HepG2 (cell line): Measurements from ENCODE around the gene GFPT1. TPM values are rescaled to one million over a fixed set of nuclear protein-coding genes. Genes with fewer than 3 reads are reported as not detected.
A peak's percentile ranks its signal among the peaks of the same experiment; 100 is the strongest.

Experiments used
- NFYB ChIP-seq: sonication (generic); formaldehyde crosslinking; IDR thresholded peaks from 2 replicates; pipeline ENCODE4 v1.4.0; 2020; ENCODE audit warnings: missing genetic modification reagents
- PRMT3 ChIP-seq: sonication (generic); formaldehyde crosslinking; IDR thresholded peaks from 2 replicates; pipeline ENCODE4 v1.8.1; 2022; ENCODE audit warnings: low read depth, mild to moderate bottlenecking, moderate library complexity, missing genetic modification reagents, borderline replicate concordance
- ZNF547 ChIP-seq: sonication (generic); formaldehyde crosslinking; IDR thresholded peaks from 2 replicates; pipeline ENCODE4 v1.5.1; 2020; ENCODE audit warnings: mild to moderate bottlenecking, missing genetic modification reagents
- polyA plus RNA-seq, 8 experiments: library from polyadenylated mRNA; depleted of rRNA in 3 of 8; stranded (reverse) in 7 of 8; unstranded in 1 of 8; fragments of >200 nt; fragmentation: Illumina TruSeq in 4 of 8; extraction: Trizol in 4 of 8; gene quantifications; 2 replicates each; pipeline versions ENCODE4 v1.2.1 to v1.2.3, GENCODE V29; 2011 to 2016; ENCODE audit warnings: low read depth in 4 of 8, missing spikeins in 1 of 8, mixed read lengths in 1 of 8; ENCODE audit not compliant: insufficient read depth in 1 of 8
- total RNA-seq, 5 experiments: library from RNA; depleted of rRNA; stranded (reverse); fragments of >200 nt; fragmentation: Illumina TruSeq; extraction: Trizol; gene quantifications; 2 replicates each; pipeline ENCODE4 v1.2.3, GENCODE V29; 2016; ENCODE audit warnings: low read depth in 1 of 5
- TF ChIP-seq, protein P1 (sequence below): sonication (generic); formaldehyde crosslinking; IDR thresholded peaks from 2 replicates; pipeline ENCODE4 v1.4.0; 2020; ENCODE audit warnings: mild to moderate bottlenecking, missing genetic modification reagents
- TF ChIP-seq, protein P2 (sequence below): IDR thresholded peaks from 2 replicates; pipeline ENCODE4 v1.6.1; 2016; ENCODE audit warnings: mild to moderate bottlenecking, missing biosample characterization, missing genetic modification reagents
- TF ChIP-seq, protein P3 (sequence below): sonication (generic); formaldehyde crosslinking; IDR thresholded peaks from 2 replicates; pipeline ENCODE4 v1.4.0; 2020; ENCODE audit warnings: mild to moderate bottlenecking, missing genetic modification reagents
- TF ChIP-seq, protein P4 (sequence below): sonication (generic); formaldehyde crosslinking; IDR thresholded peaks from 2 replicates; pipeline ENCODE4 v1.4.0; 2020; ENCODE audit warnings: mild to moderate bottlenecking, missing genetic modification reagents
- TF ChIP-seq, protein P5 (sequence below): sonication (generic); formaldehyde crosslinking; IDR thresholded peaks from 2 replicates; pipeline ENCODE4 v1.4.0; 2020; ENCODE audit warnings: missing genetic modification reagents, mild to moderate bottlenecking, borderline replicate concordance

The GFPT1 gene
- total and polyA plus RNA-seq, 2 of the 13 experiments (the other 11 are each of a cell fraction or from before 2014, with no cell fraction given): 24.0 to 84.9 TPM

DNA sequence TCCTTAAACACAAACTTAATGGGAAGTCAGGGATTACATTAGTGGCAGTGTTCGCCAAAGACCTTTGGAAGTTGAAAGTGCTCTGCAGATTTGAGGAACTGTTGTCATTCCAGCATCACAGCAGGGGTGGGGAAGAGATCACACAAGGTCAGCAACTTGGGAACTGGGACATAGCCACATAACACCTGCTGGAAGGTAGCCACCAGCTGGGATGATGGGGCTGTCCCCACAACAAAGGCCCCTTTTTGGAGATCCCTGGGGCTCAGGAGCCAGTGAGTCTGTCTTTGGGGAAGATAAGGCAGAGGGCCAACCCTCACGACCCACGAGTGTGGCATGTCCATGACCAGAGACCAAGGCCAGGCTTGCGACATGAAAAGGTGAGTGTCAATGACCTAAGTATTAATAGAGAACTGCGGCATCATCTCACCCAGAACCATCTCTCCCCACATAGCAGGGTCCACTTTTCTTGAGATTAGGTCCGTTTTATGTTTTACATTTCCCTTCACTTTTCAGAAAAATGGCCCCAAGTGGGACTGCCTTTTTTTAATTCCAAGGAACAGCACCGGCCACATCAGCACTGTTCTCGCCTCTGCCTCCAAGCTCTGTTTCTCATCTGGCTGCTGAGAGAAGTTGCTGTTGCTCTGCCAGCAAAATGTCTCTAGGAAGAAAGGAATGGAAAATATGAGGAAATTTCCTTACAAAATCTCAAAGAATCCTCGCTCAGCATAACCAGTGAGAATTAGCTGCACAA lies 106.9 kb downstream of the GFPT1 start (continued):
- TF ChIP-seq, protein P1, sequence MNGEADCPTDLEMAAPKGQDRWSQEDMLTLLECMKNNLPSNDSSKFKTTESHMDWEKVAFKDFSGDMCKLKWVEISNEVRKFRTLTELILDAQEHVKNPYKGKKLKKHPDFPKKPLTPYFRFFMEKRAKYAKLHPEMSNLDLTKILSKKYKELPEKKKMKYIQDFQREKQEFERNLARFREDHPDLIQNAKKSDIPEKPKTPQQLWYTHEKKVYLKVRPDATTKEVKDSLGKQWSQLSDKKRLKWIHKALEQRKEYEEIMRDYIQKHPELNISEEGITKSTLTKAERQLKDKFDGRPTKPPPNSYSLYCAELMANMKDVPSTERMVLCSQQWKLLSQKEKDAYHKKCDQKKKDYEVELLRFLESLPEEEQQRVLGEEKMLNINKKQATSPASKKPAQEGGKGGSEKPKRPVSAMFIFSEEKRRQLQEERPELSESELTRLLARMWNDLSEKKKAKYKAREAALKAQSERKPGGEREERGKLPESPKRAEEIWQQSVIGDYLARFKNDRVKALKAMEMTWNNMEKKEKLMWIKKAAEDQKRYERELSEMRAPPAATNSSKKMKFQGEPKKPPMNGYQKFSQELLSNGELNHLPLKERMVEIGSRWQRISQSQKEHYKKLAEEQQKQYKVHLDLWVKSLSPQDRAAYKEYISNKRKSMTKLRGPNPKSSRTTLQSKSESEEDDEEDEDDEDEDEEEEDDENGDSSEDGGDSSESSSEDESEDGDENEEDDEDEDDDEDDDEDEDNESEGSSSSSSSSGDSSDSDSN (CRISPR knock-in tag): peak; percentile 61; the same call in 1 of the 2 replicates
- TF ChIP-seq NFYB: peak; percentile 22; the same call in 1 of the 2 replicates
- TF ChIP-seq ZNF547 (CRISPR knock-in tag): no peak
- TF ChIP-seq, protein P2, sequence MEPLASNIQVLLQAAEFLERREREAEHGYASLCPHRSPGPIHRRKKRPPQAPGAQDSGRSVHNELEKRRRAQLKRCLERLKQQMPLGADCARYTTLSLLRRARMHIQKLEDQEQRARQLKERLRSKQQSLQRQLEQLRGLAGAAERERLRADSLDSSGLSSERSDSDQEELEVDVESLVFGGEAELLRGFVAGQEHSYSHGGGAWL: no peak
- TF ChIP-seq, protein P3, sequence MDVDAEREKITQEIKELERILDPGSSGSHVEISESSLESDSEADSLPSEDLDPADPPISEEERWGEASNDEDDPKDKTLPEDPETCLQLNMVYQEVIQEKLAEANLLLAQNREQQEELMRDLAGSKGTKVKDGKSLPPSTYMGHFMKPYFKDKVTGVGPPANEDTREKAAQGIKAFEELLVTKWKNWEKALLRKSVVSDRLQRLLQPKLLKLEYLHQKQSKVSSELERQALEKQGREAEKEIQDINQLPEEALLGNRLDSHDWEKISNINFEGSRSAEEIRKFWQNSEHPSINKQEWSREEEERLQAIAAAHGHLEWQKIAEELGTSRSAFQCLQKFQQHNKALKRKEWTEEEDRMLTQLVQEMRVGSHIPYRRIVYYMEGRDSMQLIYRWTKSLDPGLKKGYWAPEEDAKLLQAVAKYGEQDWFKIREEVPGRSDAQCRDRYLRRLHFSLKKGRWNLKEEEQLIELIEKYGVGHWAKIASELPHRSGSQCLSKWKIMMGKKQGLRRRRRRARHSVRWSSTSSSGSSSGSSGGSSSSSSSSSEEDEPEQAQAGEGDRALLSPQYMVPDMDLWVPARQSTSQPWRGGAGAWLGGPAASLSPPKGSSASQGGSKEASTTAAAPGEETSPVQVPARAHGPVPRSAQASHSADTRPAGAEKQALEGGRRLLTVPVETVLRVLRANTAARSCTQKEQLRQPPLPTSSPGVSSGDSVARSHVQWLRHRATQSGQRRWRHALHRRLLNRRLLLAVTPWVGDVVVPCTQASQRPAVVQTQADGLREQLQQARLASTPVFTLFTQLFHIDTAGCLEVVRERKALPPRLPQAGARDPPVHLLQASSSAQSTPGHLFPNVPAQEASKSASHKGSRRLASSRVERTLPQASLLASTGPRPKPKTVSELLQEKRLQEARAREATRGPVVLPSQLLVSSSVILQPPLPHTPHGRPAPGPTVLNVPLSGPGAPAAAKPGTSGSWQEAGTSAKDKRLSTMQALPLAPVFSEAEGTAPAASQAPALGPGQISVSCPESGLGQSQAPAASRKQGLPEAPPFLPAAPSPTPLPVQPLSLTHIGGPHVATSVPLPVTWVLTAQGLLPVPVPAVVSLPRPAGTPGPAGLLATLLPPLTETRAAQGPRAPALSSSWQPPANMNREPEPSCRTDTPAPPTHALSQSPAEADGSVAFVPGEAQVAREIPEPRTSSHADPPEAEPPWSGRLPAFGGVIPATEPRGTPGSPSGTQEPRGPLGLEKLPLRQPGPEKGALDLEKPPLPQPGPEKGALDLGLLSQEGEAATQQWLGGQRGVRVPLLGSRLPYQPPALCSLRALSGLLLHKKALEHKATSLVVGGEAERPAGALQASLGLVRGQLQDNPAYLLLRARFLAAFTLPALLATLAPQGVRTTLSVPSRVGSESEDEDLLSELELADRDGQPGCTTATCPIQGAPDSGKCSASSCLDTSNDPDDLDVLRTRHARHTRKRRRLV (CRISPR knock-in tag): no peak
- TF ChIP-seq, protein P4, sequence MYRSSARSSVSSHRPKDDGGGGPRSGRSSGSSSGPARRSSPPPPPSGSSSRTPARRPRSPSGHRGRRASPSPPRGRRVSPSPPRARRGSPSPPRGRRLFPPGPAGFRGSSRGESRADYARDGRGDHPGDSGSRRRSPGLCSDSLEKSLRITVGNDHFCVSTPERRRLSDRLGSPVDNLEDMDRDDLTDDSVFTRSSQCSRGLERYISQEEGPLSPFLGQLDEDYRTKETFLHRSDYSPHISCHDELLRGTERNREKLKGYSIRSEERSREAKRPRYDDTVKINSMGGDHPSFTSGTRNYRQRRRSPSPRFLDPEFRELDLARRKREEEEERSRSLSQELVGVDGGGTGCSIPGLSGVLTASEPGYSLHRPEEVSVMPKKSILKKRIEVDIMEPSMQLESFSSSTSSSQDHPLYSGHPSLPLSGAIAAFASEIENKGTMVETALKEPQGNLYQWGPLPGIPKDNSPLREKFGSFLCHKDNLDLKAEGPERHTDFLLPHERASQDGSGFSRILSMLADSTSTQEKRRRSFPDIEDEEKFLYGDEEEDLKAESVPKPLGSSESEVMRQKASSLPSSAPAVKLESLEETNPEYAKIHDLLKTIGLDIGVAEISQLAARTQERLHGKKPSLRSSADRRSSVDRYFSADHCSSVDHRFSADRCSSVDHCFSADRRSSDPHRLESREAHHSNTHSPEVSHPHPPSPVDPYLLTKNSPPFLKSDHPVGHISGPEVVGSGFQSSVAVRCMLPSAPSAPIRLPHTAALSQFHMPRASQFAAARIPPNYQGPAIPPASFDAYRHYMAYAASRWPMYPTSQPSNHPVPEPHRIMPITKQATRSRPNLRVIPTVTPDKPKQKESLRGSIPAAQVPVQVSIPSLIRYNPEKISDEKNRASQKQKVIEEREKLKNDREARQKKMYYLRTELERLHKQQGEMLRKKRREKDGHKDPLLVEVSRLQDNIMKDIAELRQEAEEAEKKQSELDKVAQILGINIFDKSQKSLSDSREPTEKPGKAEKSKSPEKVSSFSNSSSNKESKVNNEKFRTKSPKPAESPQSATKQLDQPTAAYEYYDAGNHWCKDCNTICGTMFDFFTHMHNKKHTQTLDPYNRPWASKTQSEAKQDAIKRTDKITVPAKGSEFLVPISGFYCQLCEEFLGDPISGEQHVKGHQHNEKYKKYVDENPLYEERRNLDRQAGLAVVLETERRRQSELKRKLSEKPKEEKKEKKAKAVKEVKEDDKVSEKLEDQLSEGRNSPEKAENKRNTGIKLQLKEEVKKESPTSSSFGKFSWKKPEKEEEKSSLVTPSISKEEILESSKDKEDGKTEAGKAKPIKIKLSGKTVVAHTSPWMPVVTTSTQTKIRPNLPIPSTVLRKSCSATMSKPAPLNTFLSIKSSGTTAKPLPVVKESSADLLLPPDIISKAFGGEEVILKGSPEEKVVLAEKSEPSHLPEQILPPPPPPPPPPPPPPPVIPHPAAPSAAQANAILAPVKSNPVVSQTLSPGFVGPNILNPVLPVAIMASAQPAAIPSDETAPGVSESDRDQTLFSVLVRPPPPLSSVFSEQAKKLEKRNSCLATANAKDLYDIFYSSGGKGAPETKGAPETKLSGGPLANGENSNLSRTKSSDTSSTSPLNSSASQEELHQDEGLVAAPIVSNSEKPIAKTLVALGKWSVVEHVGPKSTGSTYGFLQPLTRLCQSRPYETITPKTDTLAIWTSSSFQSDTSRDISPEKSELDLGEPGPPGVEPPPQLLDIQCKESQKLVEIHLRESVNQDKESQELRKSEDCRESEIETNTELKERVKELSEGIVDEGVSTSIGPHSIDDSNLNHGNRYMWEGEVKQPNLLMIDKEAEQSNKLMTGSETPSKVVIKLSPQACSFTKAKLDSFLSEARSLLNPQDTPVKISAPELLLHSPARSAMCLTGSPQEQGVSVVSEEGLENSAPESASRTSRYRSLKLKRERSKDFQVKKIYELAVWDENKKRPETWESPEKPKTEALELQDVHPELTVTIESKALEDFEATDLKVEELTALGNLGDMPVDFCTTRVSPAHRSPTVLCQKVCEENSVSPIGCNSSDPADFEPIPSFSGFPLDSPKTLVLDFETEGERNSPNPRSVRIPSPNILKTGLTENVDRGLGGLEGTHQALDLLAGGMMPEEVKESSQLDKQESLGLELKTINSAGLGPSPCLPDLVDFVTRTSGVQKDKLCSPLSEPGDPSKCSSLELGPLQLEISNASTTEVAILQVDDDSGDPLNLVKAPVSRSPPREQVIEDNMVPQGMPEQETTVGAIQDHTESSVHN: no peak
- TF ChIP-seq, protein P5, sequence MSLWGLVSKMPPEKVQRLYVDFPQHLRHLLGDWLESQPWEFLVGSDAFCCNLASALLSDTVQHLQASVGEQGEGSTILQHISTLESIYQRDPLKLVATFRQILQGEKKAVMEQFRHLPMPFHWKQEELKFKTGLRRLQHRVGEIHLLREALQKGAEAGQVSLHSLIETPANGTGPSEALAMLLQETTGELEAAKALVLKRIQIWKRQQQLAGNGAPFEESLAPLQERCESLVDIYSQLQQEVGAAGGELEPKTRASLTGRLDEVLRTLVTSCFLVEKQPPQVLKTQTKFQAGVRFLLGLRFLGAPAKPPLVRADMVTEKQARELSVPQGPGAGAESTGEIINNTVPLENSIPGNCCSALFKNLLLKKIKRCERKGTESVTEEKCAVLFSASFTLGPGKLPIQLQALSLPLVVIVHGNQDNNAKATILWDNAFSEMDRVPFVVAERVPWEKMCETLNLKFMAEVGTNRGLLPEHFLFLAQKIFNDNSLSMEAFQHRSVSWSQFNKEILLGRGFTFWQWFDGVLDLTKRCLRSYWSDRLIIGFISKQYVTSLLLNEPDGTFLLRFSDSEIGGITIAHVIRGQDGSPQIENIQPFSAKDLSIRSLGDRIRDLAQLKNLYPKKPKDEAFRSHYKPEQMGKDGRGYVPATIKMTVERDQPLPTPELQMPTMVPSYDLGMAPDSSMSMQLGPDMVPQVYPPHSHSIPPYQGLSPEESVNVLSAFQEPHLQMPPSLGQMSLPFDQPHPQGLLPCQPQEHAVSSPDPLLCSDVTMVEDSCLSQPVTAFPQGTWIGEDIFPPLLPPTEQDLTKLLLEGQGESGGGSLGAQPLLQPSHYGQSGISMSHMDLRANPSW: no peak
- TF ChIP-seq PRMT3 (CRISPR knock-in tag): no peak
